ENCODE measurements around the gene CGB8. TPM values are rescaled to one million over a fixed set of nuclear protein-coding genes. Genes with fewer than 3 reads are reported as not detected.
"Not testable (repeated sequence)": the region's sequence is repeated elsewhere in the genome, so short reads cannot be mapped to it uniquely, and the experiment has no call there.

Gene CGB8
- total RNA-seq, 1 donor from 2014 or later: not detected

DNA sequence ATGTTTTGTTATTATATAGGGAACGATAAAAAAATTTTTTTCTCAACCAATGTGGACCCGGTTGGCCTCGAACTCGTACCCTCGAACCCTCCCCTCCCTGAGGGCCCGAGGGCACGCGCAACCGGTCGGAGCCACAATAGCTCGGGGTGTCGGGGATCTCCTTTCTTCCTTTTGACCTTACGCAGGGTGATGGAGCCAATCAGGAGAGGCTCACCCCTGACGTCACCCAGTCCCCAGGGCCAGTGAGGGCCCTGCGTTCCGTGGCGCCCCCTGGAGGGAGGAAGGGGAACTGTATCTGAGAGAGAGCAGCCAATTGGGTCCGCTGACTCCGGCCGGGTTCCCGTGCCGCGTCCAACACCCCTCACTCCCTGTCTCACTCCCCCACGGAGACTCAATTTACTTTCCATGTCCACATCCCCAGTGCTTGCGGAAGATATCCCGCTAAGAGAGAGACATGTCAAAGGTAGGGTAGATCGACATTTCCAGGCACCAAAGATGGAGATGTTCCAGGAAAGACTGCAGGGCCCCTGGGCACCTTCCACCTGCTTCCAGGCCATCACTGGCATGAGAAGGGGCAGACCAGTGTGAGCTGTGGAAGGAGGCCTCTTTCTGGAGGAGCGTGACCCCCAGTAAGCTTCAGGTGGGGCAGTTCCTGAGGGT, 17.1 kb downstream of the CGB8 start, which contains the start of gene CGB2:
Gene CGB2, plus strand, starts transcription at position 249 of the 660 bp plus-strand sequence. Its CDS starts 206 bp downstream, at position 455.
- DNase-seq (ENCODE audit: low spot score): not testable (repeated sequence)

DNA sequence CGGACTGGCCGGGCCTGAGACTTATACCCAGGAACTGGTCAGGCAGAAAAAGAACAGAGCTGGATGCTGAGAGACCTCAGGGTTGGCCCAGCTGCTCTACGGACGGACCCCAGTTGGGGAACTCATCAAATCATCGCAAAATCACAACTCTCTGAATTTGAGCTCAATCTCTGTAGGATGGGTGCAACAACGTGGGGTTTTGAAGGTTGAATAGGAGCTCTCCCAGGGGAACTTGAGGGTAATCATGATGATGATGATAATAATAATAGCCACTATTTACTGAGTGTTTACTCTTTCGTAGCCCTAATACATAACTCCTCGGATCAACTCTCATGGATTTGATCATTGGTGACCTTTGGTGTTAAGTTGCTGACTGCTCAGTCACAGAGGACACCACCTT, 18.6 kb downstream of the CGB8 start:
- DNase-seq (ENCODE audit: low spot score): not testable (repeated sequence)

DNA sequence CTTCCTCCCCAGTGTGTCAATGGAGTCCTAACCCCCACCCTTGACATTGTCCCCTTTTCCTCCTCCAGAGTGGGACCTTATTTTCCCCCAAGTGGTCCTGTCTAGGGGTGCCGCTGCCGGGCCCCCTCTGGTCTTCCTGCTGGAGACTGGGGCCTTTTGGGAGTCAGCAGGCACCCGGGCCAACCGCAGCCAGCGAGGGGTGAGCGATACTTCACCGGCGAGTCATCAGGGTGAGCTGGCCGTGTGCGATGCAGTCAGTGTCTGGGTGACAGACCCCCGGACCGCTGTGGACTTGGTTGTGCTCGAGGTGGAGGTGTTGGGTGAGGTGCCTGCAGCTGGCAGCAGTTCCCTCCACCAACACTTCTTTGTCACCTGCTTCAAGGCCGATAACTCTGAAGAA, 19.2 kb downstream of the CGB8 start:
- DNase-seq (ENCODE audit: low spot score): not testable (repeated sequence)

DNA sequence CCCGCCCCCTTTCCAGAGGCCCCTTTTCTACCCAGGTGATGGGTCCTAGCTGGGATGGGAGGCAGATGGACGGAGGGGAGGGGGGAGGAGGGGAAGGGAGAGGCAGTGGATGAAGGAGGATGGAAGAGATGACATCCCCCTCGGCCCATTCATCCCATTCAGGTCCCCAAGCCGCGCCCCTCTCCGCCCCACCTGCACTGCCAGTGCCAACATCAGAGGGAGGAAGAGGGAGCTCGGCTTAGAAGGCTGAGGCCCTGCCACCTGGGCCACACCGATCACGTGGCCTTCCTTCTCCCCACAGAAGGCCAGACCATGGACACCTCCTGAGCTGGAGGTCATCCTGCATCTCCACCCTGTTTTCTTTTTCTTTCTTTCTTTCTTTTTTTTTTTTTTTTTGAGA, 20.2 kb downstream of the CGB8 start:
- not testable (repeated sequence) for DNase-seq (ENCODE audit: low spot score)

DNA sequence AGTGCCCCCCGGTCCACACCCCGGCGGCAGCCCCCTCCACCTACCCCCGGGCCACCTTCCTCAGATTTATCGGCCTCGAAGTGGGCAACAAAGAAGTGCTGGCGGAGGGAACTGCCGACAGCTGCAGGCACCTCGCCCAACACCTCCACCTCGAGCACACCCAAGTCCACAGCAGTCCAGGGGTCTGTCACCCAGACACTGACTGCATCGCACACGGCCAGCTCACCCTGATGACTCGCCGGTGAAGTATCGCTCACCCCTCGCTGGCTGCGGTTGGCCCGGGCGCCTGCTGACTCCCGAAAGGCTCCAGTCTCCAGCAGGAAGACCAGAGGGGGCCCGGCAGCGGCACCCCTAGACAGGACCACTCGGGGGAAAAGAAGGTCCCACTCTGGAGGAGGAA, 23.3 kb downstream of the CGB8 start:
- not testable (repeated sequence) for DNase-seq (ENCODE audit: low spot score)

DNA sequence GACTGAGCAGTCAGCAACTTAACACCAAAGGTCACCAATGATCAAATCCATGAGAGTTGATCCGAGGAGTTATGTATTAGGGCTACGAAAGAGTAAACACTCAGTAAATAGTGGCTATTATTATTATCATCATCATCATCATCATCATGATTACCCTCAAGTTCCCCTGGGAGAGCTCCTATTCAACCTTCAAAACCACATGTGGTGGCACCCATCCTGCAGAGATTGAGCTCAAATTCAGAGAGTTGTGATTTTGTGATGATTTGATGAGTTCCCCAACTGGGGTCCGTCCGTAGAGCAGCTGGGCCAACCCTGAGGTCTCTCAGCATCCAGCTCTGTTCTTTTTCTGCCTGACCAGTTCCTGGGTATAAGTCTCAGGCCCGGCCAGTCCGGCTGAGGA, 23.8 kb downstream of the CGB8 start:
- not testable (repeated sequence) for DNase-seq (ENCODE audit: low spot score)

DNA sequence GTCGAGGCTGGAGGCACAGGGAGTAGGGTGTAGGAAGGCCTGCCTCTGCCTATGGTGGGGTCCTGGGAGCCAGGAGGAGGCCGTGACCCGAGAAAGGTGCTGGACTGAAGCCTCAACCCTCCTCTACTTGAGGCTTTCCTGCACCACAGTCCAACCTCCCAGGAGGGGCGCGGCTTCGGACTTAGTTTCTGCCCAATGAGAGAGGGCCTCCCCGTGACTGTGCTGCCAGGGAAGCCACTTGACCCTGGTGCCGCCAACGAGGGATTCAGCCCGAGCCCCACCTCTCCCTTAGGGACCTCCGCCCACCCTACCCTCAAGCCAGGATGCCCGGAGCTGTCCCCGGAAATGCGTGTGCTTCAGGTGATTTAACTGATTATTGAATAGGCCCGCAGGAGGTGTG, 24.7 kb downstream of the CGB8 start, which contains the start of gene CGB3:
Gene CGB3, minus strand, starts transcription at position 101 of the 400 bp plus-strand sequence. CDS start 362 bp downstream, outside the sequence.
- not testable (repeated sequence) for DNase-seq (ENCODE audit: low spot score)

DNA sequence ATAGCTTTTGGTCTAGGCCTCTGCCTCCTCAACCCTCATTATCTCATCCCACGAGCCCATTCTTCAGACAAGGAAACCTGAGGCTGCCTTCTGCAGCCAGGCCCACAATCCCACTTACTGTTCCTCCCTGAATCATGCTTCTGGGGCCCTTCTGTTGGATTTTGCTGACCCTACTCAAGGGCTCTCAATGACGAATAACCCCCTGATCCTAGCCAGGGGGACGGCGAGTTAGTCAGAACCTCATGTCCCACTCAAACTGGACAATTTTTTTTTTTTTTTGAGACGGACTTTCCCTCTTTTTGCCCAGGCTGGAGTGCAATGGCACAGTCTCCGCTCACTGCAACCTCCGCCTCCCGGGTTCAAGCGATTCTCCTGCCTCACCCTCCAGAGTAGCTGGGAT, 26.8 kb downstream of the CGB8 start:
- no peak for DNase-seq (ENCODE audit: low spot score)

DNA sequence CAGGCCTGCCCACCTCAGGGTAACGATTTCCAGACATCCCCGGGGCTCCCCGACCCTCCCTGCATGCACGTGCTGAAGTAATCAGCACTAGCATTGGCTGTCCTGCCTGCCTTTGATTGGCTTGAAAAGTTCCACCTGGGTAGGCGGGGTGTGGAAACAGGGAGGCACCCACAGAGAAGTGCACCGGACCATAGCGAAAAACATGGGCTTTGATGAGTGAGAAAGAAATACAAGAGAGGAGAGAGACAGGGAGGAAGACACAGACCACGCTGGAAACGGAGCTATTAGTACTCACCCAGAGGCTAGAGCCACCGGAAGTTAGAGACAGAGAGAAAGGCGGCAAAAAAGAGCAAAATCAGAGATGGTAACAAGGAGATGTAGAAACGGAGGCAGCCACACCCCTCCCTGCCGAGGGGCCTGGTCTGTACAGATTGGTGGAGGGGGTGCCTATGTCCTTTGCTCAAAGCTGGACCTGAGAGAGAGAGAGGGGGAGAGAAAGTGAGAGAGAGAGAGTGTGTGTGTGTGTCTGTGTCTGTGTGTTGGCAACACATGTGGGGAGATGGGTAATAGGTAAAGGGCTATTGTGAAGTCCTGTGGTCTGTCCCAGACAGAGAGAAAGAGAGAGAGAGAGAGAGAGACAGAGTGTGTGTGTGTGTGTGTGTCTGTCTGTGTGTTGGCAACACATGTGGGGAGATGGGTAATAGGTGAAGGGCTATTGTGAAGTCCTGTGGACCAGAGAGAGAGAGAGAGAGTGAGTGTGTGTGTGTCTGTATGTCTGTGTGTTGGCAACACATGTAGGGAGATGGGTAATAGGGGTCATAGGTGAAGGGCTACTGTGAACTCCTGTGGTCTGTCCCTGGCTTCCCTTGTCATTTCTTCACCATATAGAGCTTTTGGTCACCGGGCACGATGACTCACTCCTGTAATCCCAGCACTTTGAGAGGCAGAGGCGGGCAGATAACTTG, 27.7 kb downstream of the CGB8 start:
- DNase-seq (ENCODE audit: low spot score): no peak

DNA sequence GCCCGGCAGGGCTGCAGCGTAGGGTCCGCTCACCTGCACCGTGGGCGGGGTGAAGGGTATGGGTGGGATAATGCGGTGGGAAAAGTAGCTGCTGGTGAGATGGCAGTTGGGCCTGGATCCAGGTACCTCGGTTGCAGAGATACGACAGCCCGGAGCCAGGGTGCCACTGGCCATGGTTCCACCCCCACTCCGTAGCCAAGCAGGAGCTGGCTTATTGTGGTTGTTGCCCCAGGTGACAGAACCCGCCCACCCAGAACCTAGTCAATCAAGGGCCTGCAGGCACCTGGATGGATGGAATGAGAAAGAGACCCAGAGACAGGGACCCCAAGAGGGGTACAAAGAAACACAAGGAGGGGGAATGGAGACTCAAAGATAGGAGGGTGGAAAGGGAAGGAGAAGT, 28.6 kb downstream of the CGB8 start:
- DNase-seq (ENCODE audit: low spot score): no peak

DNA sequence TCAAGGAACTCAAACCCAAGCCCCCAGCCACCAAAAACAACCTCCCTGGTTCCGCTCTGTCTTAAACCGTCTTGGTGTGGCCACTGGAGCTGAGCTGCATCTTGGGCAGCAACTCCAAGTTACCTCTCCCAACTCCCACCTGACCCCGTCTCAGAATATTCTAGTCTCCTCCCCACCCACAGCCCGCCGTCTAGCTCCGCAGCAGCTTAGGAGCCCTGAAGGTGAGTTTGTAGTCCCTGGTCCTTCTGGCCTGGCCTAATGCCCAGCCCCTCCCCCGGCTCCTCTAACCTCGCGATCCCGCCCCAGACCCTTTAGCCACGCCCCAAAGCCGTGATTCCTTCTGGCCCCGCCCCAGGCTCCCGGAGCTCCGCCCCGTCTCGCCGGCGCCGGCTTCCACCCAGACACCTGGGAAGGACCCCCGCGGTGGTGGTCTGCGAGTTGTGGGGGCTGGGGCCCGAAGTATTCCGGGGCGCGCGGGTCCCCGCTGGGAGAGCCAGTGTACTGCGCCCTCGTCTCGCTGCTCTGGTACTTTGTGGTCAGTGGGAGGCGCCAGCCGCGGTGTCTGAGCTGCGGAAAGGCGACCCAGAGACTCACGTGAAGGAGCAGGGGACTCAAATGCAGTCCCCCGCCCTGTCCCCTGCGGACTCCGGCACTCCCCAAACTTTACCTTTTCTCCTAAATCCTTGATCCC, 29.5 kb downstream of the CGB8 start:
- no peak for DNase-seq (ENCODE audit: low spot score)

DNA sequence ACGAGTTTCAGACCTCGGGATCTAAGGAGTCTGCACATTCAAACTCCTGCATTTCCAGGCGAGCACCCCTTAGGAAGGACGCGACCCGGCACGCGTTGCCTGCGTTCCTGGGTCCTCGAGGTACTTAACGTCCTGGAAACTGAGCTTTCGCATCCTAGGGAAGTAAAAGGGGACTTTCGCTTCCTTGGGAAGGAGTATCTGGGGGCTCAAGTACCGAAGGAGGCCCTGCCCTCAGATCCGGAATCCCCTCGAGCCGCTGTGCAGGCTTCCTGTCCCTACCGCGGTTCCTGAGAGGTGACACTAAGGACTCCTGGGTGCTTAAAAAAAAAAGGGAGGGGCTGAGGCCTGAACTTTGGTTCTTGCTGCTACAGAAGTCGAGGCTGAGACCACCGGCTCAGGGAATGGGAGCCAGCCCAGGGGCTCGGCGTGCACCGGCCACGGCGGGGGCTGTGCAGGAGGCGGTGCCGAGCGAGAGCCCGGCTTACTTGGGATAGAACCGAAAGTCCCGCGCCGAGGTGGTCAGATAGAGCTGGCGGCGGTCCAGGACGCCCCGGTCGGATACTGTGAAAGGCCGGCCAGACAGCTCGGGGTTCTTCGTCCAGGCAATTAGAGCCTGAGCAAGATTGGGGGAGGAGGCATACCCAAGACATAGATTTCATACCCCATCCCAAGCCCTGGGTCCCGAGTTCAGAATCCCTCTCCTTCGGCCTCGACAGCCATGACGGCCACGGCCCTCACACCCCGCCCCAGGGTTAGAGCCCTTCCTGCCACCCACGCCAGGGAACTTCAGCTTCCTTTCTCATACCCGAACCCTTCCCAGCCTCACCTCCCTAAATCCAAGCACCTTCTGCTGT, 30.3 kb downstream of the CGB8 start:
- DNase-seq (ENCODE audit: low spot score): not testable (repeated sequence)

DNA sequence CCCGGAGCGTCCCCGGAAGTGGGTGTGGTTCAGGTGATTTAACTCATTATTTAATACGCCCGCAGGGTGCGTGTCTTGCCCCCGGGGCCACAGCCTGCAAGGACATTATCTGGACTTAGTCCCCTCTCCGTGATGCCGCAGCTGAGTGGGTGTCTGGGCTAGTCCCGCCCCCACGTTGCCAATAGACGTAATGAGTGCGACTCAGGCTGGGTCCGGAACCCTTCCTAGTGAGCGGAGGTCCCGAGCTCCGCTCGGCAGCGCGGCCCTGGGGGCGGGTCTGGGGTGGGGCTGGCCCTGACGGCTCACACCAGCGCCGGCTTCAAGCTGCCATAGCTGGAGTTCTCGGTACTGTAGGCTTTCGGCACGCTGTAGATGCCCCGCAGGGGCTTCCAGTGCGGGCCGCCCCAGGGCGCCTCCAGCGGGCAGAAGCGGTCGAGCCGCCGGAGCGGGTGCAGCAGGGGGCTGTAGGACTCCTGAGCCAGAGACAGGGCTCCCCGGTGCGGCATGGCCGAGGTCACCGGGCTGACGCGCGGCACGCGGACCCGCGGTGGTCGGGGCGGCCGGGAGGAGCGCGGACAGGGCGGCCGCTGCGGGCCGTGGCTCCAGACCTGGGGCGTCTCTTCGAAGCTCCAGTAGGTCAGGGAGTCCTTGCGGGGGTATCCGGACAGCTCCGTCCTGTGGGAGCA, 31.1 kb downstream of the CGB8 start:
- DNase-seq (ENCODE audit: low spot score): no peak

DNA sequence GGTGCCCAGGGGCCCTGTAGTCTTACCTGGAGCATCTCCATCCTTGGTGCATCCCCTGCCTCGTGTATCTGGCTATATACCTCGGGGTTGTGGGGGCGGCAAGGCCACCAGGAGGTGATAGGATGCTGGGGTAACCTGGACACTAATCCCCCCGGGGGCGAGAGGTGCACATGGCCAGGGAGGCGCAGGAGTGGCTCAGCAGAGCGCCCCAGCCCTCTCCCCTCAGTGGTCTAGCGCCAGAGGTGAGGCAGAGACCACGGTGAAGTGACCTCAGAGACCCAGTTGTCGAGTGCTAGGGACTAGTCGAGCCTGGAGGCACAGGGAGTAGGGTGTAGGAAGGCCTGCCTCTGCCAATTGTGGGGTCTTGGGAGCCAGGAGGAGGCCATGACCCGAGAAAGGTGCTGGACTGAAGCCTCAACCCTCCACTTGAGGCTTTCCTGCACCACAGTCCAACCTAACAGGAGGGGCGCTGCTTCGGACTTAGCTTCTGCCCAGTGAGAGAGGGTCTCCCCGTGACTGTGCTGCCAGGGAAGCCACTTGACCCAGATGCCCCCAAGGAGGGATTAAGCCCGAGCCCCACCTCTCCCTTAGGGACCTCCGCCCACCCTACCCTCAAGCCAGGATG, 31.8 kb downstream of the CGB8 start, which contains the start of gene LHB:
Gene LHB, minus strand, starts transcription at position 51 of the 625 bp plus-strand sequence. Its CDS starts 10 bp downstream, at position 41.
- no peak for DNase-seq (ENCODE audit: low spot score)

DNA sequence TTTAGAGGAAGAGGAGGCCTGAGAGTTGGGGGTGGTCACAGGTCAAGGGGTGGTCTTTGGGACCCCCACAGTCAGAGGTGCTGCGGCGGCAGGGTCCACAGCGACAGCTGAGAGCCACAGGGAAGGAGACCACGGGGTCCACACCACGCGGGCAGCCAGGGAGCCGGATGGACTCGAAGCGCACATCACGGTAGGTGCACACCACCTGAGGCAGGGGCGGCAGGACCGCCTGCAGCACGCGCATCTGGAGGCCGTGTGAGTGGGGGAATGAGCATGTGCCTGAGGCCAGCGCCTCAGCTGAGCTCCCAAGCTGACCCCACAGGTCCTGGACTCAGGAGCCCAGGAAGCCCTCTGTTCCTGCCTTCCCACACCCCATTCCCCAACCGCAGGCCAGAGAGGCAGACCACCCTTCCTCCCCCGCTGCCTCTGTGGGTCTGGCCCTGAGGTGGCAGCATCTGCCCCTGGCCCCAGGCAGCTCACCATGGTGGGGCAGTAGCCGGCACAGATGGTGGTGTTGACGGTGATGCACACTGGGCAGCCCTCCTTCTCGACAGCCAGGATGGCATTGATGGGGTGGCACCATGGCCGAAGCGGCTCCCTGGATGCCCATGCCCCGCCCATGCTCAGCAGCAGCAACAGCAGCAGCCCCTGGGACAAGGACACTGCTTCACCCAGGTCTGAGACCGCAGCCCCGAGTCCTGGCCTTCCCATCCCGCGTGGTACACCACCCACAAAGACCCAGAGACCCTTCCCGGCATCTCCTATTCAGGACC, 32.7 kb downstream of the CGB8 start:
- DNase-seq (ENCODE audit: low spot score): no peak

DNA sequence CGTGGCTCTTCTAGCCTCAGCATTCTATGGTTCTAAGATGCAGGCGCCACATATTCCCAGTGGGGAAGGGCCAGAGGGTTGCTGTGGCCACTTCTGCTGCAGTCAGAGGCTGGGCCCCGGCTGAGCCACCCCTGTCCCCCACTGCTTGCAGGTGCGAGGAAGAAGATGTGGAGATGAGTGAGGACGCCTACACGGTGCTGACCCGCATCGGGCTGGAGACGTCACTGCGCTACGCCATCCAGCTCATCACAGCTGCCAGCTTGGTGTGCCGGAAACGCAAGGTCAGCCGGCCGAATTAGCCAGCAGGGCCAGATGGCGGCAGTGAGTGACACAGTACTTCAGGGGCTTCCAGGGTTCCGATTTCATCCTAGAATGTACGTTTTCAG, 34.0 kb downstream of the CGB8 start:
- no peak for DNase-seq (ENCODE audit: low spot score)

DNA sequence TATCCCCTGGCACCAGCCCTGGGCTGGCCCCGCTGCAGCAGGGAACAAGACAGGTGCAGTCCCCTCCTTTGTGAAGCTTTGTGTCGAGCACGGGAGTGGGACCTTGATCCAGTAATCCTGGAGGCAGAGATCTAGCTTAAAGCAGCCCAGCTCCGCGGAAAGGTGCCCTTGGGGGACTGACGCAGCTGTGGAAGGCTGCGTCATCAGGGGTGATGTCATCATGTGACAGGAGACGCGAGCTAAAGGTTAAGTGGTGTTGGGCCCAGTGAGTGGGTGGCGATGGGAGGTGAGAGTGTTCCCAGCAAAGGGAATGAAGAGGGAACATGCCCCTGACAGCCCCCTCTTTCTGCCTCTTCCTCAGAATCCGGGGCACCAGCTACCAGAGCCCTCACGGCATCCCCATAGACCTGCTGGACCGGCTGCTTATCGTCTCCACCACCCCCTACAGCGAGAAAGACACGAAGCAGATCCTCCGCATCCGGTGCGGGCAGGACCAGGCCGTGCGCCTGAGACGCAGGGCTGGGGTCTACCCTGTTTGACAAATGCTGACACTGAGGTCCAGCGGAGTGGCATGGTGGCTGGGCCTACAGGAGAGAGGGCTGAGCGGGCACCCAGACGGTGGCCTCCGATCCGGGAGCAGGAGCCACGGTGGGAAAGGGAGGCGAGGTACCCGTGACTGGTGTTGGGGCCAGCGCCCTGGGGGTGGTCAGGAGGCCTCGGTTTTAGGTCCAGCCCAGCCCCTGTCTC, 34.6 kb downstream of the CGB8 start:
- DNase-seq (ENCODE audit: low spot score): no peak

DNA sequence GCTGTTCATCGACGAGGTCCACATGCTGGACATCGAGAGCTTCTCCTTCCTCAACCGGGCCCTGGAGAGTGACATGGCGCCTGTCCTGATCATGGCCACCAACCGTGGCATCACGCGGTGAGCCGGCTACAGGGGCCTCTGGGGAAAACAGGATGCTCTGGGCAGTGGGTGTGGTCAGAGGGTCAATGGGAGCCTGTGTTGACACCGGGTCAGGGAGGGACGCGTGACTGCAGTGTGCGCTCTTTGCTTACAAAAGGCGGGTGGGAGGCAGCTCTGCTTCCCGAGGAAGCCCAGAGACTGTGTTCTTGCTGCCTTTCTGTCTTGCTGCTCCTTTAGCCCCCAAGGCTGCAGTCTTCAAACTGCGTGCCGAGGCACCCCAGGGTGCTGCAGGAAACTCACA, 37.7 kb downstream of the CGB8 start:
- DNase-seq (ENCODE audit: low spot score): no peak
